HG02763 (cell line): ENCODE results near the gene TRIM2.

ENCODE experiments used
- ATAC-seq: cut with Tn5 transposase; IDR thresholded peaks from one replicate; pipeline ENCODE4 v1.9.1; 2021; ENCODE audit warnings: mild to moderate bottlenecking, moderate library complexity; ENCODE audit not compliant: unreplicated experiment

The TRIM2 gene

DNA sequence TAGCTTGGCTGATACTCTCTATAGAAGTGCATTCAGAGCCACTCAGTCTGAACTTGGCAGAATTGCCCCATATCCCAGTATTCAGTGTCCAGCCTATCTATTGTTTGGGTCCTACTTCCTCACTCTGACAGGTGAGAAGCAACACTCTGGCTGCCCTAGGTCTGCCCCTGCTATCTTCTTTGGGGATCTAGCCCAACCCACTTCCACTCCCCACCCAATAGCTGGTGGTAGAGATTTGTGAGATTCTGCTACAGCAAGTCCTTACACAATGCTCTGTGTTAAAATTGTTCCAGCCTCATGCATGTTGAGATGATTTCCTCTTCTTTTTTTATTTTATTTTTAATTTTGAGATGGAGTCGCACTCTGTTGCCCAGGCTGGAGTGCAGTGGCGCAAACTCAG, 67.6 kb downstream of the TRIM2 start:
- no peak for ATAC-seq

DNA sequence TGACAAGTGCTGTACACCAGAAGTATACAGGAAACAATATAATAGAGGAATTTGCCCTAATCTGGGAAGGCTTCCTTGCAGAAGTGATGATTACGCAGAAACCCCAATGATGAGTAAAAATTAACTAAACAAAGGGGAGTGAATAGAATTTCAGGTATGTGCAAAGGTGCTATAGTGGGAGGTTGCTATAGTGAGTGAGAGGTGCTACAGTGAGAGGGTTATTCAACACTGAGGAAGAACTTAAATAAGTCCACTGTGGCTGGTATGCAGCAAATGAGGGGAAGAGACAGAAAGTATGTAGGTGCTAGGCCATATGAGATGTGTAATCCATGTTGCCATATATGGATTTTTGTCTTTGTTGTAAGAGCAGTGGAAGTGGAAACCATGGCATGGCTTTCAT, 69.5 kb downstream of the TRIM2 start:
- no peak for ATAC-seq

DNA sequence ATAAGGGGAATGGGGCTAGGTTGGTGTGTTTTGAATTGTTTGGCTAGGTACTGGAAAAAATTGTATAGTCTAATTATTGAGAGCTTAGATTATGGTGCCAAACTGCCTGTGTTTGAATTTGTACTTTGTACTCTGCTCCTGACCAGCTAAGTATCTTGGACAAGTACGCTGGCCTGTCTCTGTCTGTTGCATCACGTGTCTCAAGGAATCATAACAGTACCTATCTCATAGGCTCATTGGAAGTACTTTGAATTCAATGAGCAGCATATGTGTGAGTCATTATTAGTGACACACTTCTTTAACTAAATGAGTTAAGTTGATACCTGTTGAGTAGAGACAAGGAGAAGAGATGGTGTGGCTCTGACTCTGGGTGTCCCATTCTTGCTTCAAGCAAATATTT, 70.7 kb downstream of the TRIM2 start:
- ATAC-seq = no peak

DNA sequence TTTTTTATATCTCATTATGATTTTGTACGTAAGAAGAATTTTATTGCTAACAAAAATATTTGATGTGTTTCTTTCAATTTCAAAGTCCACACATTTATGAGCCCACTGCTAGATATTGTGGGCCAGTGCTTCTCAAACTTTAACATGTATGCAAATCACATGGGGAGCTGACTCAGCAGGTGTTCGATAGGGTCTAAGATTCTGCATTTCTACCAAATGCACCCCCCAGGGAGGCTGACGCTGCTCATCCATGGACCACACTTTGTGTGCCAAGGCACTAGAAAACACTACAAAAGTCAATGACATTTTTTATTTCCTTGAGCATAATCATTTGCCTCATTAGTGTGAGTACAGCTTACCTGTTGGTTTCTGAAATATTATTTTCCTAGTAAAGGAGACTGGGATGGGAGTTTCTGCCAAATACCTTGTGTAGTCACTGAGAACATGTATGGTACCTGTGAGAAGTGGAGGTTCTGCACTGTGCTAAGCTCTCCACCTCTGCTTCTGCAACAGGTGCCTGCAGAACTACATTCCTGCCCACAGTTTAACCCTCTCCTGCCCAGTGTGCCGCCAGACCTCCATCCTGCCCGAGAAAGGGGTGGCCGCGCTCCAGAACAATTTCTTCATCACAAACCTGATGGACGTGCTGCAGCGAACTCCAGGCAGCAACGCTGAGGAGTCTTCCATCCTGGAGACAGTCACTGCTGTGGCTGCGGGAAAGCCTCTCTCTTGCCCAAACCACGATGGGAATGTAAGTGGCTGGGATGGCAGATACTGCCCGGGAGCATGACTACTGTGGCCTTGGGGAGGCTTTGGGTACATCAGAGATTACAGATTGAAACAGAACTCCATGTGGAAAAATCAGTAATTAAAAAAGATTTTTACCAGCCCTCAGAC, 71.4 kb downstream of the TRIM2 start:
- ATAC-seq = no peak

DNA sequence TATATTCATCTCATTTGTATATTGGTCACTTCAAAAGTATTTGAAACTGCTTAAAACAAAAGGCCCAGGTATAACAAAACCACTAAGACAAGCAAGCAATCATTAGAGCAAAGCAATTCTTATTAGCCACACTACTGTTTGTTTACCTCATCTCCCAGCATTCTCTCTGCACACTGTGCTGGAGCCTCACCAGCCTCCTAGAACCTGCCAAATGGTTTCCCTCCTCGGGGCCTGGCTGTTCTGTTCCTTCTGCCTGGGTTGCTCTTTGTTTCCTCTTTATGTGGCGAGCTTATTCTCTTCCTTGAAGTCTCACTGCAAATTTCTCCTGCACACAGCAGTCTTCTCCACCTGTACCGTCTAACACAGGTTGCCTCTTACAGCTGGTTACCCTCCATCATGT, 72.7 kb downstream of the TRIM2 start:
- ATAC-seq = no peak

DNA sequence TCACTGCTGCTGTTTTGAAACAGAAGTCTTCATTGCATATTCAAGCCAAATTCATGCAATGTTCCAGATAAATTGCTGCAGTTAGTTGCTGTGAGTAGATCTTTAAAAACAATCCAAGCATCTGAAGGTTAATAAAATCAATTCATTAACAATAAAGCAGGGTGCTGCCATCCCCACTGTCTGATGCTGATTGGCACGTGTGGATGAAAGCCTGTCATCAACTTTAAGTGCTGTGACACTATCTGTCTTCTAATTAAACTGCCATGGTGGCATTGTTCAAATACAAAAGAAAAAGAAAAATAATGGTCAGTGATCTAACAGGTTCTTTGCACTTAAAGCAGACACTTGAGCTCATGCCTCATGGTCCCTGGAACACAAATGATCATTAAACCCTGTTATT, 77.2 kb downstream of the TRIM2 start:
- no peak for ATAC-seq

DNA sequence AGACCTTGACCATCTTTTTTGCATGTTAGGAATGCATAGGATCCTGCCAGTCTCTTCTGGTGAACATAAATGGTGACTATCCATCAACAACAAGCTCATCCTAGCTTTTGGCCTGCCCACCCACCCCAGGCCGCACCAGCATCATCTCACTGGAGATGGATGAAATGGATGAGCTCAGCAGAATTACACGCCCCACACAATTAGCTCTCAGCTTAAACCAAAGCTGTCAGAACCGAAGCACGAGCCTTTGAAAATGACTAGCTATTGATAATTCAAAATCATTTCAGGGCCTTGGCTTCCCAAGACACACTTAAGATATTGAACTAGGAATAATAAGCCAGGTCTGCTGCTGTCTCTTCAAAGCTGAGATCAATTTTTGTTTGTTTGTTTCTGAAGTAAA, 77.8 kb downstream of the TRIM2 start:
- ATAC-seq = no peak

DNA sequence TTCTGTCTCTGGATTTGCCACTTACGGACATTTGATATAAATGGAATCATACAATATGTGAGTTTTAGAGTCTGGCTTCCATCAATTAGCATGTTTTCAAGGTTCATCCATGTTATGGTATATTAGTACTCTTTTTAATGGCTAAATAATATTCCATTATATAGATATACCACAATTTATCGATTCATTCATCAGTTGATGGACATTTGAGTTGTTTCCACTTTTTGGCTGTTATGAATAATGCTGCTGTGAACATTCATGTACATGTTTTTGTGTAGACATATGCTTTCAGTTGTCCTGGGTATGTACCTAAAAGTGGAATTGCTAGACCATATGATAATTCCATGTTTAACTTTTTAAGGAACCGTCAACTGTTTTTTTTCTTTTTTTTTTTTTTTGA, 79.0 kb downstream of the TRIM2 start:
- ATAC-seq = no peak

DNA sequence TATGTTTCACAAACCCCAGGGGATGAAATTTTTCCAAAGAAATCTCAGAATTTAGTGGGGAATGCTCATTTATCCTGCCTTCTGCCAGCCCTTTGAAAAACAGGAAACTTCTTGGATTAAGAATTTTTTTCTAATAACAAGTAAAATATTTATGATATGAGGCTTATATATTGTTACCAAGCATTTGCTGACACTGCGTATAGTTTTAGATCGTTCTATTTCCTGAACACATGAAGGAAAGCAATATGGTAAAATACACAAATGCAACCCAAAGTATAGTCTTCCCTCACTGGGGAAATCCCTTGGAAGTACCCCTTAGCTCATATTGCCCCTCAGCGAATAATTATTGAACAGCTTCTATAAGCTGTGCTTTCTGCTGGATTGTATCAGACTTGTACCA, 85.9 kb downstream of the TRIM2 start:
- no peak for ATAC-seq

DNA sequence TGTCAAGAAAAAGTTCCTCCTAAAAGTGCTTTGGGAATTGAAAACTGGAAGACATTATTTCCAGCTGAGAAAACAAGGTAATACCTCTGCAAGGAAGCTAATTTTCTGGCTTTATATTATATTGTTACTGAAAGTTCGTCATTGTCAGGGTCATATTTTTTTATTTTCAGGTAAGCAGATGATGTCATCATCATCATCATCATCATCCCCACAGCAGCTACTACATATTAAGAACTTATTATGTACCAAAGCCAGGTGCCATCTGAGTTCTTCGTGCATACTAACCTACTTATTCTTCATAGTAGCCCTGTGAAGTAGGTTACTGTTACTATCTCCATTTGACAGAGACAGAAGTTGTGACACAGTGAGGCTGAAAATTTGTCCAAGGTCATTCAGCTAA, 87.3 kb downstream of the TRIM2 start:
- ATAC-seq = no peak

DNA sequence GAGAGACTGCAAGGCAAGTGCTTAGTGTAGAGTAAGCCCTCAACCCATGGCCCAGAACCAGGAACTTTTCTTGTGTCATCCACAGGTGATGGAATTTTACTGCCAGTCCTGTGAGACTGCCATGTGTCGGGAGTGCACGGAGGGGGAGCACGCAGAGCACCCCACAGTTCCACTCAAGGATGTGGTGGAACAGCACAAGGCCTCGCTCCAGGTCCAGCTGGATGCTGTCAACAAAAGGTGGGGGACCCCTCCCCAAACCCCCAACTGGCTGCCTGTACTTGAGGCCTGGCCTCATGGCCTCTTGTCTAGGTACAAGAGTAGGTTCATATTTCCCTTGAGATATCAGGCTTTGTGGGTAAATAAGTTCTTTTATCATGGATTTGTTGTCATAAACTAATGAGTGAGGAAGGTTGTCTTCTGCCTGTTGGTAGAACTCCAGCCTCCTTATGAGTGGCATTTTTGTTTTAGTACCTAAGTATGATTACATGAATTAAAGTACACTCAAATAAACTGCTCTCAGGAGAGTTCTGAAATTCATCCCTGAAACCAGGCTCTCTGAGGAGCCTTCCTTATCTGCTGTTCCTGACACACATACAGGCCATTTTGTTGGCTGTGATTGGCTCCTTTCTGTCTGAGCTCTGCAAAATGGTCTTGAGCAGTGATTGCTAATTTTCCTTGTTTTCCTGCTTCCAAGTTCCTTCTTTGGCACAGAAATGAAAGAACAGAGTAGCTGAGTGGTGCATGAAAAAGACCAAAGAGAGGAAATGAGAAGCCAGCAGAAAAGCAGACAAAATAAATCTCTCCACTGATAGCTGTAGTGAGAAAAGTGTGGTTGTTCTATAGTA, 88.9 kb downstream of the TRIM2 start:
- no peak for ATAC-seq

DNA sequence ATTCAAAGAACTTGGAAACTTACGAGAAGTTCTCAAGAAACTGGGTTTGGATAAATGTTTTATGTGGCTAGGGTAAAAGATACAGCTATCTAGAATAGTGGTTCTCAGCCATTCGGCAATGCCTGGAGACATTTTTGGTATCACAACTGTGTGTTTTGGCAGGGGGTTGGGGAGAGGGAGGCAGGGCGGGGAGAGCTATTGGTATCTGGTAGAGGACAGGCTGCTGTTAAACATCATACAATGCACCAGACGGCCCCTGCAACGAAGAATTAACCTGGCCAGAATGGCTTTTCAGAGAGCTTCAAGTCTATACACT, 89.5 kb downstream of the TRIM2 start:
- no peak for ATAC-seq

DNA sequence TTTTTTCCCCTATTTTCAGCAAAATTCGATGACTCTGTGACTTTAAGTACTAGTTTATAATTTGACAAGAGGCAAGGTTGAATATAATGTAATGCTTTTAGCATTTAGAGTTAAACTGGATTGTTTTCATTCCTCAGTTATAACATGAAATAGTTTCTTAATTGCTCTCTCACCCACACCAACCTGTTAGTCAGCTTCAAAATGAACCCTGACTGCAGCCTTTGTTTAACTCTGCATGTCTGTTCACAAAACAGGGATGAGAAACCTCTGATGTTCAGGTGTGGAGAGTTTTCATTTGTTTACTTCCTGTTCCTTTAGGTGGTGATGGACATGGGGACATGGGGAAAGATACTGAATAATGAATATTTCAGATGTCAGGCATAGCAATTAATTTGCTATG, 90.4 kb downstream of the TRIM2 start:
- no peak for ATAC-seq

DNA sequence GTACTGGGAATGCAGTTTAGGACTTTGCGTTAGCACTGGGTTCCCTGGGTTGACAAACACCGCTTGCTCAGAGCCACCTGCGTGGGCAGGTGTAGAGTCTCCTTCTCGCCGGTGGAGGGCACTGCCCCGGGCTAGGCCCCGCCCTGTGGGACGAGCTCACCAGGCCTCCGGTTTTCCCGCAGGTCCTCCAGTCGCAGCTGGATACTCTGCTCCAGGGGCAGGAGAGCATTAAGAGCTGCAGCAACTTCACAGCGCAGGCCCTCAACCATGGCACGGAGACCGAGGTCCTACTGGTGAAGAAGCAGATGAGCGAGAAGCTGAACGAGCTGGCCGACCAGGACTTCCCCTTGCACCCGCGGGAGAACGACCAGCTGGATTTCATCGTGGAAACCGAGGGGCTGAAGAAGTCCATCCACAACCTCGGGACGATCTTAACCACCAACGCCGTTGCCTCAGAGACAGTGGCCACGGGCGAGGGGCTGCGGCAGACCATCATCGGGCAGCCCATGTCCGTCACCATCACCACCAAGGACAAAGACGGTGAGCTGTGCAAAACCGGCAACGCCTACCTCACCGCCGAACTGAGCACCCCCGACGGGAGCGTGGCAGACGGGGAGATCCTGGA, 91.0 kb downstream of the TRIM2 start:
- ATAC-seq = no peak

DNA sequence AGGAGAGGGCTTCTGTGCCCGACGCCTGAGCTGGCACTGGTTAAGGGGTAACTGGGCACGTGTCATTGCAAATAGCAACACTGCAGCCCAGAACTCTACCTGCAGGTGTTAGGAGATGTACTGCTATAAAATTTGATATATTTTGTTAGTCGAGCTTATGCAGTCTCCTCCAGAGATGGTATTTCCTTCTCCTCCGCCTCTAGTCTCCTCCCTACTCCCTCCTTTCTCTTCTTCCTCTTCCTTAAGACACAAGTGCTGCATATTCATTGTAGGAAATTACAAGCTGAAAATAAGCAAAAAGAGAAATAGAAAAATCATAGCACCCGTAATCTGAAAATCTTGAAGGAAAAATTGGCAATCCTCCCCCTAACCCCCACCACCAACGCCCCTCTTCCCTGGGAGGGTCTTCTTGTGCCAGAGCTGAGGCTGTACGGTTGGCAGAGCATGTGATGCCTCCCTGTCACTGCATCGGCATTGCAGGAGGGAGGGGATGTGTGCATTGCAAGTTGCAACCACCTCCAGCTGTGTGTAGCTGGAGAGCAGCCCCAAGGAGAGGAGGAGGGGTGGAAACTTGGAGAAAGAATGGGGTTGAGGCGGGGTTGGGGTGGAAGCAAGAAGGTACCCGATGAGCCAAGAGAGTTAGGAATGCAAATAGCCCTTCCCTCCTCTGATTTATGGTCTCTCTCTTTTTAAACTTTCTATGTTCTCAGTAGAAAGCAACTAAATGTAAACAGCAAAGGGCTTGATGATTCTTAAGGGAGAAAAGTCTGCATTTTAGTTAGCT, 92.0 kb downstream of the TRIM2 start:
- no peak for ATAC-seq

DNA sequence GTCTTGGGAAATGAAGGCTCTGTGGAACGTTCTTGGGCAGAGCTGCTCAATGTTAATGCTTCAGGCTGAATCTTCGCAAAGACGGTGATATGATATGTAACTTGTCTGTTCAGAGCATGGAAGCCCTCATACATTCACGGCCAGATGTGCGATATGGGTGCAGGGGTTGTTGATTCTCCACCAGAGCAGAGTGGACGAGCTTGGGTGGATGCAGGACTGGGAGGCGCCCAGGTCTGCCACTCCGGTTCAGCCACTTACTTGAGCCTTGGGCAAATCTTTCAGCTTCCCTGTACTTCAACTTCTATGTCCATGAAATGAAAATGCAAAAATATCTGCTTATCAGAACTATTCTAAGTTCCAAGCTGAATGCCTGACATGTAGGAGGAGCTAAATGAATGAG, 92.9 kb downstream of the TRIM2 start:
- no peak for ATAC-seq

DNA sequence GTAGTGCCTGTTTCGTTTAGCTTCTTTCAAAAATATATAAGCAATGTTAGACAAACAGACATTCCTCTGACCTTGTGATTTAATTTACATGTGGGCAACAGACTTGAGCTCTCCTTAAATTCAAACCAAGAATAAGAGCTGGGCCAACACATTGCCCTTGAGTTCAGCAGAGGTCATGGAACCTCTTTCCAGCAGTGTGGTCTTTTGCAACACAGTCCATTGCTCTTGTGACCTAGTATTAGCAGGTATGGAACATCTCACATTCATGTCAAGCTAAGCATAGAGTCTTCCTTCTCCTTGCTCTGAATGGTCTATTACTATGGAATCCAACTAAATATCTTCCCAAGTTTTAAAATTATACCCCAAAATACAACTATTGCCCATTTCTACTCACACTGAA, 106.5 kb downstream of the TRIM2 start:
- ATAC-seq = no peak

DNA sequence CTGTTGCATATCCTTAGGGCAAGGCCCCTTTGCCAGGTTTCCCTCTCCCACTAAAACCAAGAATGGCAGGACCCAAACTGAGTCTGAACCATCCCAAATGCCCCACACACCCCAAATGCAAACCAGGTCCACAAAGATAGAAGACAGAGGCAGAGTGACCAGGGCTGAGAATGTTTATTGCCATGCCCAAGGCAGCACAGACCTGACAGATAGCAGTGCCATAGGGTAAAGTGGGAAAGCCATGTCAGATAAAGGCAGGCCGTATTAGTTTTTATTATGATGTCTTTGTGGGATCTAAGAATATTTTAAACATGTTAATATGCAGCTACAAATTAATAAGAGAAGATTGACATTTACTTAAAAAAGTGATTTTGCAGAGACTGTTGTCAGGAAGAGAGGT, 110.7 kb downstream of the TRIM2 start:
- no peak for ATAC-seq

DNA sequence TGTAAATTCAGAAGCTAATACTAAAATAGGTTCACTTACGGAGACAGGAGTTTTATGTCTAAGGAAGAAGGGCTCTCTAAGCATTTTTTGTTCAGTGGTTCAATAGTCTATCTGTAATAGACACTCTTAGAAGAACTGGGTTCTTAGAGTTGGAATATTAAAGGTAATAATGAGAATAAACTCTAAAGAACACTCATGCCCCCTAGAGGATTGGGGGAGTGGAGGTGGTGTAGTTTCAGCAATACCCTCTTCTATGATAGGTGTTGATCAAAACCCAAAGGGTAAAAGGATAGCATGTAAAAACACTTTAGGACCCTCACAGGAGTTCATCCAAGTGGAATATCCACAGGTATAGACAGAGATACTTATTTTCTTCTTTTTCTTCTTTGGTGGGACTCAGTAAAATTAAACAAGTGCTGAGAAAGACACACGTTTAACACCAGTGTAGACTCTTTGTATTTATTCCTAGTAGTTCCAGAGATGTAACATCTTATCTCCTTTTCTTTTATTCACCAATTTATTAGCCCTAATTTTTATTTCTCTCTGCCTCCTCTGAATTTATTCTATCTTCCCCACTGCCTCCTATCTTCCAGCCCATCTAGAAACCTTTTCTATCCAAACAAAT, 114.6 kb downstream of the TRIM2 start:
- no peak for ATAC-seq

DNA sequence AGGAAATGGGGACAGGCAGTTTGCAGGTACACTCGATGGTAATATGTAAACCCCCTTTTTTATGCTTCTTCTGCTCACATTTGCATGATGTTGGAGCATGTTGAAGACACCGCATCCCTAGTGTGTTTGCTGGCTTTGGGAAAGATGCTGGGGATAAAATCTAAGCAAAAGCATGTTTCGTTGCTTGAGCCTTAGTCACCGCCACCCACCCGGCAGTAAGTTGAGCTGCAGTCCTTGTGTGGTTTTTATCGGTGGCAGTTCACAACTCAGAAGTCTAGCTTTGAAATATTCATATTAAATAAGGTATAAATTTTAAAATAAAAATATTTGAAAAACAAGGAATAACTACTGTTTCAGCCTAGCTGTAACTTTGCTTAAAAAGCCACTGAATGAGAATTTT, 118.5 kb downstream of the TRIM2 start:
- ATAC-seq = no peak

DNA sequence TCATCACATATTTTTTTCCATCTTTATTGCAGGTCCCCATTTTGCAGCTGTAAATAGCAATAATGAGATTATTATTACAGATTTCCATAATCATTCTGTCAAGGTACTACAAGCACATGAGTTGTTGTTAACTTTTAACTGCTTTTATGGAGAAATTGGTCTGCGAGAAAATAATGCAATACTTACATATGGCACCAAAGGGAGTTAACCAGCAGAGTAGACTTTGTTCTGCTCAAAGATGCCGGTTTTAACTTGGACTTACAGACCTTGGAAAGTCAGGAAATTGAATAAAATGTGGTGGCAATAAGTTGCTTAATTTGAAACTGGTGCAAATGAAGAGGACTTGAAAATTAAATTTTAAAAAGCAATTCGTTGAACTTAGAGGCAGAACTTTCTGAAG, 119.8 kb downstream of the TRIM2 start:
- no peak for ATAC-seq
